GM19468 (cell line): Measurements from ENCODE around the gene EDAR.

ENCODE experiments used
- ATAC-seq: cut with Tn5 transposase; IDR thresholded peaks from one replicate; pipeline ENCODE4 v1.9.1; 2021; ENCODE audit warnings: mild to moderate bottlenecking, moderate library complexity, moderate number of reproducible peaks; ENCODE audit not compliant: unreplicated experiment; ENCODE audit errors: extremely low read depth

EDAR gene

DNA sequence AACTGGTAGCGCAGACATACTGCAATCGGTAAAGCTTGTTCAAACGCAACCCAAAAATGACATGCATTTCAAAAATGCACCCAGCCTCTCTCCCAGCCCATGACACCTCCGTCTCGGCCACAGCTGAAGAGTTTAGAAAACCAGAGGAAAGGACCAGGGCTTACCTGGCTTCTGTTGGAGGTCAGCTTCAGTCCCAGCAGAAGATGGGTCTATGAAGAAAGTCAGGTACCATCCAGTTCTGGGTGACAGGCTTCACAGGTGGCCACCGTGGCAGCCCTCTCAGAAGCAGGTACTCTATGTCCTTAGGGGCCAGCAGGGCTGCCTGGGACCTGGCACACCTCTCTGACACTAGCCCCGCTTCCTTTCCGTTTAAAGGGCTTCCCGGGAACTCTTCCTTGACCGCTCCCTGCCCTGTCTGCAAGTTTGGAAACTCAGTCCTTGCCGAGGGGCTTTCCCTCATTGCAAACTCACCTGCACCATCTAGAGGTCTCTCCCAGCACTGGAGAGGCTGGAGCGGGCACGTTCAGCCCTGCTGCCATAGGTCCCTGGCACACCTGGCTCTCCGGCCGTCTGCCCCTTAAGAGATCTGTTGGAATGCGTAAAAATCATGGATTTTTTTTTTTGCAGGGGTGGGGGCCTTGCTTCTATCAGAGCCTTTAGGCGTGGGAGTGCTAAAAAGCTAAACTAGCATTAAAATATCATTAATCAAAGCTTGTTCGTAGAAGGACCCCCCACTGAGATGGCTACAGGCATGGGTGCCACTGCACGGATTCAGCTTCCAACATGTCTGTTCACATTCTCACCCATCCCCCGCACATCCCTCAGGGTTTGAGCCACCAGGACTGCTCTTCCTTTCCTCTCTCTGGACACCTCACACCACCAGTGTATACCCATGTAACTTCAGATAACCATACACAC is at the start of gene EDAR:
Gene EDAR, minus strand, starts transcription at position 425 of the 918 bp plus-strand sequence. CDS start 58,206 bp downstream, outside the sequence.
- ATAC-seq: no peak

DNA sequence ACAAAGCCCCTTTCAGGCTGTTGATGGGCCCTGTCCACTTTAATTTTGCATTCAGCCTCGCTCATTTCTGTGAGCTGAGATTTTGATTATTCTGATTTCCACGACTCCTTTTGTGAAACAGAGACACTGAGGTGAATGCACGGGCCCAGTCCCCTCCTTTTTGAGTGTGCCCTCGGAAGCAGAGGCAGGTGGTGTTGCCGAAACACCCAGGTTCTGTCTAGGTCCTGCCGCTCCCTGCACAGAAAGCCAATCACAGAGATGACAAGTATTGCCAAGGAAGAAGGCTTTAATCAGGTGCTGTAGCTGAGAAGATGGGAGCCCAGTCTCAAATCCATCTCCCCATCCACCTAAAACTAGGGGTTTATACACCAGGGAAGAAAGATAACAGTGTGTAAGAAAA is 44.2 kb upstream of the EDAR start:
- no peak for ATAC-seq

DNA sequence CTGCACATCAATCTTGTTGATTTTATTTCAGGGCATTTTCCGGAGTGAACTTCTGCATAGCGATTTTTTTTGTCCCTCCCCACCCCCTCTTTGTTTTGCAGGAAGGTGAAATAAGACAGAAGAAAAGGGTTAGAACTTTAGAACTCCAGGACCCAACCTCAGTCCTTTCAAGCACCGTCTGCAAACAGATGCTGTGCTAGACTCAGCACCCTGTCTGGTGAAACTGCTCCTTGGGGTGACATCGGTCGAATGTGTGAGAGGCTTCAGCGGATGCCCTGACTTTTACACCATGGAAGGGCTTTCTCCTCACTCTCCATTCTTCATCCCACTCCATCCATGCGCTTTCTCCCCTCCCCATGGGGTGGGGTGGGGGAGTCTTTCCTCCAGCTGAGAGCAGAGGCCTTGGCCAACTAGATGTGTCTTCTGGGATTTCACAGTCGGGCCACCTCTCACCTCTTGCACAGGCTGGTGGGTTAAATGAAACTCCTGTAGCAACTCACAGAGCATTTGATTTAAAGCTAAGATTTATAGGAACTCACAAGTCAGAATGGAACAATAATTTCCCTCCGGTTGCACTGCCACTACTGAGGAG is 43.3 kb upstream of the EDAR start:
- no peak for ATAC-seq

DNA sequence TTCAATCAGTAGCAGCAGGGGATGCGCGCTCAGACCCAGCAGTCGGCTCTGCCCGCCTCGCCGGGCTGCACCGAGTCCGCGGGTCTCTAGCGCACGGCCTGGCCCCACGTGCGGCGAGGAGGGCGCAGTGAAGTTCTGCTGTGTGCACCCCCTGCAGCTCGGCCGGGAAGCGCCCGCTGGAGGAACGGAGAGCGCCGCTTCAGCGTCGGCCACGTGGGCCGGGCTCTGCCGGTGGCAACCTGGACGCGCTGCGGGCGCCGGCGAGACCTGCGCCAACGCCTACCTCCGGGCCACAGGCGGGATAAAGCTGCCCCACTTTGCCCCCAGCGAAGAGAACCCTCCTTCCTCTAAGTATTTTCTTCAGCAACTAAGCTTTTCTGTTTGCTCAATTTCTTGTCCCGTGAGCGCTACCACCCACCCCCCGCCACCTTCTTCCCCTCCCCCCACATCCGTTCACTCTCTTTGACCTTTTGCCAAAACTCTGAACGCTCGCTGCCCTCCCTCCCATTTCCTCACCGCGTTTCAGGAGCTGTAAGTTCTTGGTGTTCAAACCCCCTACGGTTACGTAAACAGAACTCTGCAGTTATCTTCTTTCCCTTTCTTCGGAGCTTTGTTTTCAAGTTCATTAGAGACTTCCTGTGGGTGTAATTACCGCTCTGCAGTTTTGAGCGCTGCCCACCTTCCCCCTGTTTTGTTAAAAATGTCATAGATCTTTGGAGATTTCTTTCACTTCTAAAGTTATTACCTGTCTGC is 42.6 kb upstream of the EDAR start:
- no peak for ATAC-seq

DNA sequence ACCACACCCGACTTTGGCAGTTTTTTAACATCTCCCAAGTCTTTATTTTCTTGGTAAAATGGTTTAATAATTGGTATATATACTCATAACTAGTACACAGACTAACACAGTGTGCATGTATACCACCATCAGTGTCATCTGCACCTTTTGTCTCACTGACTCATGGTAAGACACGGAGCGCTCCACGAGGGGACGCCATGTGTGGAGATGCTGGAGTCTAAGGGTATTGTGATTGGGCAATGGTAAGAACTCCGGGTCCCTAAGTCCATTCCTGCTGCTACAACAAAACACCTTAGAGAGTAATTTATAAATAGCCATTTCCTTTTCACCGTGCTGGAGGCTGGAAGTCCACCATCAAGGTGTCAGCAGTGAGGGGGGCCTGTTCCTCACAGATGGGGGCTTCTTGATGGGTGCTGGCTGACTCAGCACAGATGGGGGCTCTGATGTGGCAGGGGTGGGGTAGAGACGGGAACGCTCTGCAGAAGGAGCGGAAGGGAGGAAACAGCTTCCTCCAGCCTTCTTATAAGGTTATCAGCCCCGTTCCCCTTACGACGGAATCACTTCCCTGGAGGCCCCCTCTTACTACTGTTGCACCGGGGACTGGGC is 42.0 kb upstream of the EDAR start:
- ATAC-seq: no peak

DNA sequence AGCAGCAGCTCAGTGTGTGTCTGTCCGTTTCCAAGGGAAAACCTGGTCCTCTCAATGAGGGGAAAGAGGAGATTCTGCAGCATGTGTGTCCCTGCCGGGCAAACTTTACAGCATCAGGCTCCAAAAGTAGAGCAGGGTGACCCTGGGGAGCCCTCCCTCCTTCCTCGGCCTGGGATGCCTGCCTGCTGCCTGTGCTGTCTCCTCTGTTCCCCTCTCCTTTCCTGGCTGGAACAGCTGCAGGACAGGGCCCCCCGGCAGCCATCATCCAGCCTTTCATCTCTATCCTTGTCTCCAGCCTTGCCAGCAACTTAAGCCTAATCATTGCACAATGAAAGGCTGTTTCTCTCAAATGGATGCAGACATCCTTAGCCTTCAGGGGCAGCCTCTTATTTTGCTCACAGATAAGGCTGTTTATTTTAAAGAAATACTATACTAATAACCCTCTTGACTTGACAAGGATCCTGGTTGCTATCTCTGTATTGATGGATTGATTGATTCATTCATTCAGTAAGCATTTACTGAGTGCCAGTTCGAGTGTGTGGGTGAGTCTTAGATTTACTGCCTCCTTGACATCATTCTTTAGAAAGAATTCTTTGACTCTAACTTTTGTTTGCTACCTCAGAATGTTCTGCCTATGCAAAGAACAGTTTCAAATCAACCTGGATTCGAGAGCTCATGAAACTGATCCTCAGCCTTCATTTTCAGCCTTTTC is 40.6 kb upstream of the EDAR start:
- no peak for ATAC-seq

DNA sequence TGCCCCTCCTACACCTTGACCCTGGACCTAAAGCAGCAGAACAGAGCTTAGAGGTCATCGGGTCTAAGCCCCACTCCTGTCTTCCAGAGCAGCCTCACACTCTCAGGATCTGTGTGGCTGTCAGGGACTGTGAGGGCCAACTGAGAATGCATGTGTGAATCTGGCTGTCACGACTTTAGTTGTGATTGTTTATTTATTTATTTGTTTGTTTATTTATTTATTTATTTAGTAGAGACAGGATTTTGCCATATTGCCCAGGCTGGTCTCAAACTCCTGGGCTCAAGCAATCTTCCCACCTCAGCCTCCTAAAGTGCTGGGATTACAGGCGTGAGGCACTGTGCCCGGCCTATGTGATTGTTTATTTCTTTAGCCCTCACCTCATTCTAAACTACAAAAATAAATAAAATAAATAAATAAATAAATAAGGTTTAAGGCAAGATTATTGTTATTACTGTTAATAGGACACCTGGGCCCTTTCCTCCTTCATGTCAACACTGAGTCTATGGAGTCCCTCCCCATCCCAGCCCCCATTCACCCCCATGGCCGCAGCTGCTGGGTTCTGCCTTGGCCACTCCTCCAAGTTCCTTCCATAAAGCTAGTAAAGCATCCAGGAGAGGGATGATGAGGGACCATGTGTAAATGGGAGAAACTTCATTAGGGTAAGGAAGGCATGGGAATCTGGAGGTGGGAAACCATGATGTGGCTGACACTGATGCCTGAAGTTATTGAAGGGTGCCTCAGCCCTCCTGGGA is 39.9 kb upstream of the EDAR start:
- ATAC-seq: no peak

DNA sequence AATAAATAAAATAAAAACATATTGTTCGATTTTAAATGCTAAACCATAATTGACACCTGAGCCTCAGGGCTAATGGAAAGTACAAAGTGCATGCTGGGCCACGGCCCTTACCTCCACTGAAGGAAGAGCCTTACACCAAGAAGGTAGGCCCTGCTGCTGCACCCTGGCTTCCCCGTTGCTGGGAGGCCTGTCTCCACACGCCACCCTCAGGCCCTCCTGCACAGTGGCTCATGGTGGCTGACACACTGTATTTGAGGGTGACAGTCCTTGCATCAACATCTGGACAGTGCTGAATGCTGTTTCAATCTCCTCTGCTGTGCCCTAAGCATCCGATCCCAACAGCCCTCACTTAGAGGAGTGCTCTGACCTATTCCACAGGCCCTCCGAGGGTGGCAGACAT is 39.3 kb upstream of the EDAR start:
- no peak for ATAC-seq

DNA sequence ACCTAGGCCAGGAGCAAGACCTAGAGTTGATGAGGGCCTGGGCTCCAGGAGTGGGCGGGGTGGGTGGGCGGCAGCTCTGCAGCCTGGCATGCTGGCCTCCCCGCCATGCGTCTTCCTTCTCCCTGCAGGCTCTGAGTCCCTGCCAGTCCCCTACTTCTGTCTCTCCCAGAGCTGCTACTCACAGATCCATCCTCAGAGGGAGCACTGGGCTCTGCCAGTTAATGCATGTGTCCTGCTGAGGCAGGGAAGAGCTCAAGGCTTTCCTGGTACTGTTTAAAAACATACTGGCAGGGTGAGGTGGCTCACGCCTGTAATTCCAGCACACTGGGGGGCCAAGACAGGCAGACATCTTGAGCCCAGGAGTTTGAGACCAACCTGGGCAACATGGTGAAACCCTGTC is 38.7 kb upstream of the EDAR start:
- ATAC-seq: no peak

DNA sequence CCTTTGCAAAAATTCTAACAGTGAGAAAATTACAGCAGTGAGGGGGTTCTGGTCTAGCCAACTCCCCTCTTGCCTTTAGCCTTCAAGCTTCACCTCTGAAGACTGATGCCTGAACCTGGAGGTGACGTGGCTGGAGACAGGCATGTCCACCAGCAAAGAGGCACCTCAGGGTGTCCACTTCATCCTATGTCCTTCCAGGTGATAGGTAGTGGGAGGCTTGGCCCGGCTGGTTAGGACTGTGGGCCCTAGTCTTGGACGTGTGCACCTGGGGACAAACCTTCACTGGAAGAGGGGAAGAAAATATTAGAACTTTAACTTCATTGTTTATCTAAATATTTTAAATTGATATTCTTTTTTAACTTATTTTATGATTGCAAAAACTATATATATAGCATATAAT is 35.5 kb upstream of the EDAR start:
- no peak for ATAC-seq

DNA sequence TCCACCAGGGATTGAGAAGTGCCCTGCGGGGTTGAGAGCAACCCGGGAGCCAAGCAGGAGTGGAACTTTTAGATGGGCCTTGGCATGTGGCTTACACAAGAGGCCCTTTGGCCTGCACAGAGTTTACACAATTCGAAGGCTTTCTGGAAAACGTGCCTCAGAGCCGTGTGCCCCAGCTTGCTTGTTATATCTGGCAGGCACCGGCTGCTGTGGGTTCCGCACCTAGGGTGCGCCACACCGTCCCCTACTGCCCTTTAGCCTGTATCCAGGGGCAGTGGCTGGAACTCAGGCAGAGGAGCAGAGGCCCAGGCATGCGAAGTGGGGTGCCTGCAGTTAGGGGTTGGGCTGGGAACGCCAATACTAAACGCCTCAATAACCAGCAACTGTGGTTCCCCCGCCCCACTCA is 32.9 kb upstream of the EDAR start:
- no peak for ATAC-seq

DNA sequence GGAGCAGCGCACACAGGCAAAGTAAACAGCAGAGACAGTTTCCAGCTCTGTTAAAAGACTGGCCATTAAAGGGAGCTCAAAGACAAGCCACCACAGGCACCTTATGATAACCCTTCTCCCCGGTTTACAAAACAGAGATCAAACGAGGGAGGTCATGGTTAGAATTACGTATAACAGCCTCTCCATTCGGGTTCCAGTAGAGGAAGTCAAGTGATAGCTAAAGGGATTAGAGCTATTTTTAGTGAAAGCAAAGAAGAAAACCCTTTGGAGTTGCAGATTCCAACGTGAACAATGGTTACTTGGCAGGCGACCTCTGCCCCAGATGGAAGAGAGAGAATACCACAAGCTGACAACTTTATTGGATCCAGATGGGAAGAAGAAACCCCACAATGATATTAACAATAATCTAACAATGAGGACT is 31.2 kb upstream of the EDAR start:
- ATAC-seq: no peak

DNA sequence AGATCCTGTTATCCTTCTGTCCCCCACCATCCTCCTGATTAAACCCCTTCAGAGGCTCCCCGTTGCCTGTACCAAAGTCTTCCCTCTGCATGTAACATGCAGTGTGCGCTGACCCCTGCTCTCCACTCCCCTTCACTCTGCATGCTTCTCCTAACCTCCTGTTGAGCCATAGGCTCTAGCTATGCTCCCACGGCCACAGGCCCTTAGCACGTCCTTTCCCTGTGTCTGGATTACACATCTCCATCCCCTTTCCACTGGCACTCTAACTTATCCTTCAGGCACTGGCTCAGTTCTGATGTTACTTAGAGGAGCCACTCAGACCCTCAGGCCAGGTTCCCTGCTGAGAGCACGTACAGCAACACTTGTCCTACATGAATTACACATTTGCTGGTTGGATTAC is 29.4 kb upstream of the EDAR start:
- no peak for ATAC-seq

DNA sequence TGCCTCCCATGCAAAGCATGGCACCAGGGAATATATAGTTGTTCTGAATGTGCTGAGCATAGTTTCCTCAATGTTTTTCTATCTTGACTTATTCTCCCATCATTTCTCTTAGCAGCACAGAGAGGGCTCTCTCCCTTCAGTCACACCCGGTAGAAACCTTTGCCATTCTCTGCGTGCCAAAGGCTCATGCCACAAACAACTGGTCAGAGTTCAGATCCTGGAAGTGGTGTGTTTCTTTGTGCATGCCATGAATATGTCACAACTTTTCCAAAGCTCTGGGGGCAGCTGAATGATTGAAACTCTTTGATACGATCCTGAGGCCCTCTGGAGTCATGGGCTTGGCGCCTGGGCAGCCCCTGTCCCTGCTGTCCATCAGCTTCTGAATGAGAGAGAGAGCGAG is 28.0 kb upstream of the EDAR start:
- ATAC-seq: no peak

DNA sequence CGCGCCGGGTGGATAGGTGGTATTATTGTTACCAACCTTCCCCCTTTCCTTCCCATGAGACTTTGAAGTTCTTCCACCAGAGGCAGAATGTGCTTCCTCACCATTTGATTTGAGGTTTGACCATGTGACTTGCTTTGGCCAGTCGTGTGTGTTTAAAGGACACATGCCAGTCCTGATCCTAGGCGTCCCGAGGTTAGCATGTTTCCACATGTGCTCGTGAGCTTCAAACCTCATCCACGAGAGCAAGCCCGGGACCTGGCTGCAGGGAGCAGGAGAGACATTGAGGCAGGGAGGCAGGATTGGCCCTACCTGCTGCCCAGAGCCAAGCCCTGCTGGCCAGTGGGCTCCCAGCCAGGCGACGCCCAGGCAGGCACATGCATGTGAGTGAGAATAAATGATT is 27.4 kb upstream of the EDAR start:
- ATAC-seq: no peak

DNA sequence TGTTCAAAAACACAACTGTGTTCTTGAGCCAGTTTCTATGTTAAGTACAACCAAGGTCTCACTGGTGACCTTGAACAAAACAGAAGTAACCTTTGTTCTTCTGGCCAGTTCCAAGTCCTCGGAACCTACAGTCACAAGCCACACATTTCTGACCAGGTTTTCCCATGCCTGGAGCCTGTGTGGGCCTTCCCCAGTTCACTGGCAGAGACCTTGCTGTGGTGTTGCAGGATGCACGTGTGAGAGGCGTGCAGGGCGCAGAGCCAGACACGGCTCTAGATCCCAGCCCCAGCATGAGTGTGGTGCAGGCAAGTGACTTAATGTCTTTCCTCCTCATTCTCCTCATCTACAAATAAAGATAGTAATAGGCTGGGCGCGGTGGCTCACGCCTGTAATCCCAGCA is 25.5 kb upstream of the EDAR start:
- ATAC-seq: no peak

DNA sequence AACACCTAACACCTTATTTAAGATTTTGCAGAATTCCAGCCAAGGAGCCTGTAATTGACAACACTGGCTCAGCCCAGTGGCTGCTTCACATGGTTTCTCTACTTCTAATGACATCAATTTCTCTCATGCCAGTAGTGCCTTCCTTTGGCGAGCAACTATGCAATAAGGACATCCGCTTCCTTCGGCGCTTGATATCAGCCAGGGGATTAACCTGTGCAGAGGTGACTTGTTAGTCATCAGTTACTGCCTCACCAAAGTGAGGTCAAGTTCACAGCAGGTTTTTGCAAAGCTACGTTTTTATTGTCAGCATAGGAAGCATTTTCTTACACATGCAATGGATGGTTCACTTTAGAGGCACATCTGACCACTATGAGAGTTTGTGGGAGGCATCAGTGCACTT is 24.0 kb upstream of the EDAR start:
- no peak for ATAC-seq

DNA sequence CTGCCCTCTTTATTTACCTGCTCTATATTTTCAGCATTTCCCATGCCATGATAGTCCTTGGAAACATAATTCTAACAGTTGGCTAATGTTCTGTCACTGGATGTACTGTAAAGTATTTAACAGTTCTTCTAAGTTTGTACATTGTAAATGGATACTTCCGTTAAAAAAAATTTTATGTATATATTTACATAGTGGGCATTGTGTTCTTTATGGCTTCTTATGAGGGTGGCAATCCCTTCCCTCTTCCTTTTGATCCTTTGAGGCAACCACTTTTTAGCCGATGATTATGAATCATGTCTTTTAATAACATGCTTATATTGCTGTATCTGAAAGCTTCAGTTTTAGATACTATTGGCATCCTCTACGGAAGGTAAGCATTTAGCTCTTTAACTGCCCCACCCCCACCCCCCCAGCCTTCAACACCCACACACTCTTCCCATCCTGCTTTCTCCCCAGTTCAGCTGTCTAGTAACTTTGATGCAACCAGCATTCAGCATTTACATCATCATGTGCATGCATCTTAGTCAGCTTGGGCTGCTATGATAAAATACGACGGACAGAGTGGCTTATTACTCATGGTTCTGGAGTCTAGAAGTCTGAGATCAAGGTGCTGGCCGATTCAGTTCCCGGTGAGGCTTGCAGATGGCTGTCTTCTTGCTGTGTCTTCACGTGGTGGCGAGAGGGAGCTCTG is 21.0 kb upstream of the EDAR start:
- ATAC-seq: no peak

DNA sequence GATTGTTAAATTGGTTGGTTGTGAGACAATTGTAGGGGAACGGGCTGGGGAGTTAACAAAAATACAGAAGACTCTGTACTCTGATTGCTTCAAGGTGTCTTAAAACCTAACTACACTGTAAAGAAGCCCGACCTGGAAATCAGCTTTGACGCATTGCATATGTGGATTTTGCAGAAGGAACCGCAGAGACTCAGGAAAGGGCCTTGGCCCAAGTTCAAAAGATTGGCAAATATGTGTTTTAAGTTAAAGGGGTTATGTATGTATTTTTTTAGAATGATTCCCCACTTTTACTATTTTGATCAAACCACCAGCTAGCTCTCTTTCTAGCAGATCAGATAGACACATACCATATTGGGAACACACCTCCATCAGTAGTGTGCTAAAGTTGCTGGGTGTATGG is 18.0 kb upstream of the EDAR start:
- ATAC-seq: no peak
